HG02759 (cell line): ENCODE results near the gene ECI1.
"Not testable (repeated sequence)": the region's sequence is repeated elsewhere in the genome, so short reads cannot be mapped to it uniquely, and the experiment has no call there.

Source experiments
- ATAC-seq: cut with Tn5 transposase; IDR thresholded peaks from one replicate; pipeline ENCODE4 v1.9.1; 2021; ENCODE audit warnings: mild to moderate bottlenecking, moderate library complexity; ENCODE audit not compliant: unreplicated experiment

The ECI1 gene

GRCh38 chr16:2256531-2257140 lies 5.2 kb upstream of the ECI1 start:
- no peak for ATAC-seq

DNA sequence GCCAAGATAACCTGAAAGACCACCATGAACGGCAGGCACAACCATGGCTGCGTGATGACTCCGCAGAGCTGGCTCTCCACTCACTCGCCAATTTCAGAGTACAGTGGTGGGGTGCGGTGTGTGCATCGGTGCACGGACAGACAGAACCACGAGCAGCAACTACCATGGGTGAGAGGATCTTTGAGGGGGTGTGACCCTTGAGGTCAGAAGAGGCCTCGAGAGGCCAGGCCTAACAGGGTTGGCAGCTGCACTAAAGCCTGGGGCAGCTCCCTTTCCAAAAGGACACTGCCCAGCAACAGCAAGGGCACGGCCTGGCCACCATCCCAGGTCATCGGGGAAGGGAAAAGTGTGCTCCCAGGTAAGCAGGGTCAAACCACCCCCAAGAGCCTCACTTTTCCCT lies 1.9 kb upstream of the ECI1 start:
- ATAC-seq = no peak

DNA sequence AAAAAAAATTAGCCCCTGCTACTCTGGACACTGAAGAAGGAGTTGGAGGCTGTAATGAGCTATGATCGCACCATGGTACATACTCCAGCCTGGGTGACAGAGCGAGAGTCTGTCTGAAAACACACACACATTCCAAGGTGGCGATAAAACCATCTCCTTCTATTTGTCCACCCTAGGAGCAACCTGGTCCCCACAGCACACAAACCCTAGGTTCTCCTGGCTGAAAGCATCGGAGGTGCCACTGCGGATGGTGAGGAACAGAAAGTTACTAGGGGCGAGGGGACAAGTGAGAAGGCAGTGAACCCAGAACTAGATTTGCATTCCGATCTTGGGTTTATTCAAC lies 1.4 kb upstream of the ECI1 start:
- no peak for ATAC-seq

DNA sequence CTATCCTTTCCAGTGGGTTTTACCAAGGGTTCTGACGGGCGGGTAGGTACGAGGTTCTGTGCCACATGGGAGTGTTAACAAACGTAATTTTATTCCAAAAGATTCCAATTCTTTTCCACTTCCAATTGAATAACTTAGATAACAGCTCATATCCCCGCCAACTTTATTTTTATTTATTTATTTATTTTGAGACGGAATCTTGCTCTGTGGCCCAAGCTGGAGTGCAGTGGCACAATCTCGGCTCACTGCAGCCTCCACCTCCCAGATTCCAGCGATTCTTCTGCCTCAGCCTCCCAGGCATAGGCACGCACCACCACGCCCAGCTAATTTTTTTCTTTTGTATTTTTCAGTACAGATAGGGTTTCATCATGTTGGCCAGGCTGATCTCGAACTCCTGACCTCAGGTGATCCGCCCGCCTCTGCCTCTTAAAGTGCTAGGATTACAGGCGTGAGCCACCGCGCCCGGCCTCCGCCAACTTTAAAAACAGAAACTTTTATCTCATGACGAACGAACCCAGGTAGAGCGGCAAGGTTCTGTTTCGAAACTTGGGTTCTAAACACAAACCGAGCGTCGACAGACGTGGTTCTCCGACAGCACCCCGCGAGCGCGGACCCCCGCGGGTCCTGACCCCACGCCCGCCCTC lies 613 bp downstream of the ECI1 start:
- ATAC-seq = no peak

- ATAC-seq = no peak
Observed at GRCh38 chr16:2246301-2246885, 5.0 kb downstream of the ECI1 start.

GRCh38 chr16:2244926-2245795 lies 6.2 kb downstream of the ECI1 start:
- ATAC-seq = no peak

DNA sequence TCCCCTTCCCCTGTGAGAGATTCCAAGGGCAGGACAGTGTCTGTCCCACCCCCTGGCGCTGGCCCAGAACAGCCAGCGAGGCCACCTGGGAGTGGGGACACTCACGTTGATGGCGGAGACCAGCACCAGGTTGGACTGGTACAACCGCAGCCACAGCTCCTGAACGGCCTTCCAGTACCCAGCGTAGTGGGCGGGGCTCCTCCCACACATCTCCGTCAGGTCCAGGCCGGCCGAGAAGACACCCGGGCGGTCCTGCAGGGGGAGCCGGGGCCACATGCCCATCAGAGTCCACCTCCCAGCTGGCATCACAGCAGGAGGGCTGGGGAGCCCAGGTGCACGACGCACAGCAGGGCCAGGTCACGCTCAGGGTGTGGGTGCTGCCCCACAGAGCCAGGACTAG lies 7.1 kb downstream of the ECI1 start:
- no peak for ATAC-seq

DNA sequence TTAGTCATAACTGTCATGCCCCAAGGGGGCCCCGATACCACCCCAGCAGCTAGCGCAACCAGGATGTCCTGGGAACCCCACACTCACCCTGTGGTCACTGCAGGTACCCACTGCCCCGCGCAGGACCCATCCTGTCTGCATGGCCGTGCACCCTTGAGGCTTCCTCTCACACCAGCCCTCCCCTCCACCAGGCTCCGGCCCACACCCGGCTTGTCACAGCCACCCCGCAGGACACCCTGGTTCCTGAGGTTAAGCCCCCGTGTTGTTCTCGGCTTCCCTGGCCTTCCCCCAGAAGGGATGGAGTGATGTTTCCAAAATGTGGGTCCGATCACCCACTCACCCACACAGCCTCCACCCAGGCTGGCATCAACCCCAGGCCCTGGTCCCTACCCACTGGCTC lies 7.6 kb downstream of the ECI1 start:
- no peak for ATAC-seq

GRCh38 chr16:2243031-2243528 lies 8.3 kb downstream of the ECI1 start:
- ATAC-seq = no peak

- ATAC-seq = no peak
Observed at GRCh38 chr16:2242598-2242997, 8.8 kb downstream of the ECI1 start.

DNA sequence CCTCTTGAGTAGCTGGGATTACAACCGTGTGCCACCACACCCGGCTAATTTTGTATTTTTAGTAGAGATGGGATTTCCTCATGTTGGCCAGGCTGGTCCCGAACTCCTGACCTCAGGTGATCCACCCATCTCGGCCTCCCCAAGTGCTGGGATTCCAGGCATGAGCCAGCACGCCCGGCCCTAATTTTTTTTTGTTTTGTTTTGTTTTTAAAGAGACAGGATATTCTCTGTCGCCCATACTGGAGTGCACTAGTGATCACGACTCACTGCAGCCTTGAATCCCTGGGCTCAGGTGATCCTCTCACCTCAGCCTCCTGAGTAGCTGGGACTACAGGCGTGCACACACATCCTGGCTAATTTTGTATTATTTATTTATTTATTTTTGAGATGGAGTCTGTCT lies 11.1 kb downstream of the ECI1 start:
- ATAC-seq = not testable (repeated sequence)

DNA sequence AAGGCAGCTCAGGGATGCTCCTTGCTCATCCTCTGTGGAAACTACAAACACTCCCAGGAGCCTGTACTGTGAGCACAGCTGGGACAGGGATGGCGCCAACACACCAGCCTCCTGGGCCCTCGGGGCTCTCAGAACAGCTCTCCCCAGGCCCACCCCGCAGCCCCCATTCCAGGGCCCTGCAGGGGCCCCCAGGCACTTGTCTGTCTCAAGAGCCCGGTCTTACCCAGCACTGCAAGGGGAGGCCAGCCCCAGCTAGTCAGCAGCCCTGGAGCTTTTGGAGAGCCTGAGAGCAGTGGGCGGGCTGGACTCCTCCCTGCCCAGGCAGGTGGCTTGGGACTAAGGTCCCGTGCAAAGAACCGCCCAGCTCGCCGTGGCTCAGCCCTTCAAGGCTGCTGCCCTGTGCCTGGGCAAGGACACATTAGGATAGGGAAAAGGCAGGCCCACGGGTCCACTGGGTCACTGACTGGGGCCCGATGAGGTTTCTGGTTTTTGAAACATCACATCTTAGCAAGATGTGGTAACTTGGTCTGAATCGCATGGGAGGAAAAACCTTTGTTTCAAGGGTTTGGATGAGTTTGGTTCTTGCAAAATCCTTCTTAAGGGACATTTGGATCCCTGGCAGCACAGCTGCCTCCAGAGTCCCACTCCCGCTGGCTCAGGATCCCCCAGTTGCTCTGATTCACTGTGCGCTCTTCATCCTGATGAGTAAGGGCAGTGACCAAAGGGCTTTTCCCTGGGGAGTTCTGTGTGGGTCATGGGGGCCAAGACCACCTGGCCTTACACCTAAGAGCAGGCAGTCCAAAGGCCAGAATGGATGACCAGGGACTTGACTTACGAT lies 12.3 kb downstream of the ECI1 start:
- no peak for ATAC-seq

DNA sequence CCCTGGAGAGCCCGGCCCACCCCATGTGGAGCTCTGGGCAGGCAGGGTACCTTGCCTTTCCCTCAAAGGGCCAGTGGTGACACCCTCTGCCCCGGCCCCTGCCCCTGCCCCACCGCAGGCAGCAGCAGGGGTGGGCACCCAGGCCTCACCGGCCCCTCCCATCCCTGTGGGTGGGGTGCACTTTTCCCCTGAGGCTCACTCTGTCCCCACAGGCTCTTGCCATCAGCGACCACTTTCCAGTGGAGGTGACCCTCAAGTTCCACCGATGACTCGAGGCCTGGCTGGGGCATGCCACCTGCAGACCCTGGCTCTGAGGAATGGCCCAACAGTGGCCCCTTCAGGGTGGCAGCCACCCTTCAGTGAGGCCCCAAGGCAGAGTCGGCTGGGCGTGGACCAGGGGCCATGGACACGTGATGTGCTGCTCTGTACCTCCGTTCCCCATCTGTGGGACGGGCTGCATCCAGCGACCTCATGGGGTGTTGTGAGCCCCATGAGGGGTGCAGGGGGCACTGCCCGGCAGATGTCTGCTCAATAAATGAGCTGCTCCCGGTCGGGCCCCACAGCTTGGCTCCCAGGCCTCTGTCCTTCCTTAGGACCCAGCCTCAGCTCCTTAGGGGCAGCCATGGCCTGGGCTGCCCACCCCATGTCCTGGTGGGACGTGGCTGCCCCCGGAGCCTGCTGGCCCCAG lies 13.1 kb downstream of the ECI1 start:
- no peak for ATAC-seq

DNA sequence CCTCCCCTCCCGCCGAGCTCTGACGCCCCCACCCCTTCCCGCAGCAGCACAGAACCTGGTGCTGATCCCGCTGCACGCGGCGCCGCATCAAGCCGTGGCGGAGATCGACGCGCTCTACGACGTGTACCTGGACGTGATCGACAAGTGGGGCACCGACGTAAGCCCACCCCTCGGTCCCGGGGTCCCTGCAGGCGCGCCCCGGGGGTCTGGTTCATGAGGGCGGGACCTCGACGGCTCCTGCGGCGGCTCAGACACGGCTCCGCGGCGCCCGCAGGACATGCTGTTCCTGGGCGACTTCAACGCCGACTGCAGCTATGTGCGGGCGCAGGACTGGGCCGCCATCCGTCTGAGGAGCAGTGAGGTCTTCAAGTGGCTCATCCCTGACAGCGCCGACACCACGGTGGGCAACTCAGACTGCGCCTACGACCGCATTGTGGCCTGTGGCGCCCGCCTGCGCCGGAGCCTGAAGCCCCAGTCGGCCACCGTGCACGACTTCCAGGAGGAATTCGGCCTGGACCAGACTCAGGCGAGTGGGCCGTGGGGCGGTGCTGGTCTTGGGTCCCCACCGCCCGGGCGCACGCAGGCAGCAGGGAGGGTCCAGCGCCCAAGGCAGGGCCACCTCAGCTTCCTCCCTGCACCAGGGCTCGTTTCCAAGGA lies 13.8 kb downstream of the ECI1 start:
- no peak for ATAC-seq

- no peak for ATAC-seq
Observed at GRCh38 chr16:2237102-2237482, 14.3 kb downstream of the ECI1 start.

DNA sequence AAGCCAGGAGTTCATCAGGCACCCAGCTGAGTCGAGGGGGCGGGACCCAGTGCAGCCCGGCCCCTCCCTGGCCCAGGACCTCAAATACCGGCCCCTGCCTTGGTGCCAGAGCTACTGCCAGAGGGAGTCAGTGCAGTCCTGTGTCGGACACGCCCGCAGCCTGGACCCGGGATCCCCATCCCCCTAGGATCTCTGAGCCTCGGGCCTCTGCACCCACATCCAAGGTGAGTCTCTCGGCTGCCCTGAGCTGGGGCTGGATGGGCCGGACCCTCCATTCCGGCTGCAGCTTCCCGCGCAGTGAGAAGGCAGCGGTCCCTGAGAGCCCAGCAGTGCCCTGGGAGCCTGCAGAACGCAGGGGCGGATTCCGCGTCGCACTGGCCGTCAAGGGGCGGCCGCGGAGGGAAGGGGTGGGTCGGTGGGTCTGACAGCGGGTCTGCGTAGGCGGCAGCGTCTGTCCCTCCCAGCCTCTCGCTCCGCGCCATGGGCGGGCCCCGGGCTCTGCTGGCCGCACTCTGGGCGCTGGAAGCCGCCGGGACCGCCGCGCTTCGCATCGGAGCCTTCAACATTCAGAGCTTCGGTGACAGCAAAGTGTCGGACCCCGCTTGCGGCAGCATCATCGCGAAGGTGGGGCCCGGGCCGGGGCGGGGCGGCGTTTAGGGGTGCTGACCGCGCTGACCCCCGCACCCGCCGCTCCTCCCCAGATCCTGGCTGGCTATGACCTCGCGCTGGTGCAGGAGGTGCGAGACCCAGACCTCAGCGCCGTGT lies 14.9 kb downstream of the ECI1 start, which contains the start of gene DNASE1L2:
TSS of gene DNASE1L2 (plus strand) at position 108 of the 765 bp plus-strand sequence. CDS start at position 481, 373 bp downstream.
- no peak for ATAC-seq

DNA sequence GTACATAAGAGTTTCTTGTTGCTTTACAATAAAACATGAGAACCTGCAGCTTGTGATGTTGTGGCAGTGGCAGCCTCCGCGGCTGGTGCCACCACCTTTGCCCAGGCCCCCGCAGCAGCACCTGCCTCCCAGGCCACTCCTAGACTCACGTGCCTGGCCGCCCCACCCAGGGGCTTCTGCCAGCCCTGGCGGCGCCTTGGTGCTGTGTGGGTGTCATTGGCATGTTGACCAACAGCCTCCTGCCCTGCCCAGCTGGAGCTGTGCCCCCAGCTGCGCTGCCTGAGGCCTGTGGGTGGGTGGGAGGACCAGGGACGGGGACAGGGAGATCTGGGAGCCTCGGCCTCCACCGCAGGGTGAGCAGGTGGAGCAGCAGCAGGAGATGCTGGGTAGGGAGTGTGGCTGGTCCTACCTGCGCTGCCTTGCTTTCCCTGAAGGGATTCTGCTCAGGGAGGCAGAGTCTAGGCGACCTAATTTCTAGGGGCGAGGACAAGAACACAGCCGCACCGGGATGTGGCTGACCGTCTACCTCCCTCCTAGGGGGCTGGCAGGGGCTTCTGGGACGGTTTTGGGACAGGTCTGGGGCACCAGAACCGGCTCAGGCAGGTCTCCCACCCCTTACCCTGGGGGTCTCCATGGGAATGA lies 15.6 kb downstream of the ECI1 start:
- no peak for ATAC-seq

DNA sequence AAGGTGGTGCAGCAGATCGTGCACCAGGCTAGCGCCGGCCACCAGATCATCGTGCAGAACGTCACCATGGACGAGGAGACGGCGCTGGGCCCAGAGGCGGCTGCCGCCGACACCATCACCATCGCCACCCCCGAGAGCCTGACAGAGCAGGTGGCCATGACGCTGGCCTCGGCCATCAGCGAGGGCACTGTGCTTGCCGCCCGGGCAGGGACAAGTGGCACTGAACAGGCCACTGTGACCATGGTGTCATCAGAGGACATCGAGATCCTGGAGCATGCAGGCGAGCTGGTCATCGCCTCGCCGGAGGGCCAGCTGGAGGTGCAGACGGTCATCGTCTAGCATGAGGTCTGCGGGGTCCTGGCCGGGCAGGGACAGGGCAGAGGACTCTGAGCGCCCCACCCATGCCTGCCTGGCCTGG lies 16.1 kb downstream of the ECI1 start:
- ATAC-seq = no peak
